Stimulated activated CD4-positive, alpha-beta T cell treated with anti-CD3 and anti-CD28 coated beads, Interleukin-15, amount 100 ng/mL, for 48 hours (primary cell): ENCODE measurements around the gene ARMC7.
"Not testable (repeated sequence)": the region's sequence is repeated elsewhere in the genome, so short reads cannot be mapped to it uniquely, and the experiment has no call there.

Experiments used
- DNase-seq, 2 donors: peaks; one replicate each; pipeline ENCODE4 v3.0.0-alpha.2; 2020; ENCODE audit warnings: low read depth in 2 of 2

The ARMC7 gene

DNA sequence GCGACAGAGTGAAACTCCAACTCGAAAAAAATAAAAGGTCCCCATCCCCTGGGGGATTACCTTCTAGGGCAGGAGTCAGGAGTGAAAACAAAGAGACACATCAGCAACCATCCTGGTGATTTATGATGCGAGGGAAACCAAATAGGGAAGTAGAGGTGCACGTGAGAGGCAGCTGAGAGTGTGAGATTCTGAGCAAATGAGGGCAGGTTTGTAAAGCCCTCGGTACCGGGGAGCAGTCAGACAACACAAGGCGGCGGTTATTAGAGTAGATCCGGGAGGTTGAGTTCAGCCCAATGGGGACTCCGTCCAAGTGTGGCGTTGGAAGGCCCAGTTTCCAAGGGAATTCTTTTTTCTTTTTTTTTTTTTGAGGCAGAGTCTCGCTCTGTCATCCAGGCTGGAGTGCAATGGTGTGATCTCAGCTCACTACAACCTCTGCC lies 7.4 kb upstream of the ARMC7 start:
- no peak for DNase-seq

DNA sequence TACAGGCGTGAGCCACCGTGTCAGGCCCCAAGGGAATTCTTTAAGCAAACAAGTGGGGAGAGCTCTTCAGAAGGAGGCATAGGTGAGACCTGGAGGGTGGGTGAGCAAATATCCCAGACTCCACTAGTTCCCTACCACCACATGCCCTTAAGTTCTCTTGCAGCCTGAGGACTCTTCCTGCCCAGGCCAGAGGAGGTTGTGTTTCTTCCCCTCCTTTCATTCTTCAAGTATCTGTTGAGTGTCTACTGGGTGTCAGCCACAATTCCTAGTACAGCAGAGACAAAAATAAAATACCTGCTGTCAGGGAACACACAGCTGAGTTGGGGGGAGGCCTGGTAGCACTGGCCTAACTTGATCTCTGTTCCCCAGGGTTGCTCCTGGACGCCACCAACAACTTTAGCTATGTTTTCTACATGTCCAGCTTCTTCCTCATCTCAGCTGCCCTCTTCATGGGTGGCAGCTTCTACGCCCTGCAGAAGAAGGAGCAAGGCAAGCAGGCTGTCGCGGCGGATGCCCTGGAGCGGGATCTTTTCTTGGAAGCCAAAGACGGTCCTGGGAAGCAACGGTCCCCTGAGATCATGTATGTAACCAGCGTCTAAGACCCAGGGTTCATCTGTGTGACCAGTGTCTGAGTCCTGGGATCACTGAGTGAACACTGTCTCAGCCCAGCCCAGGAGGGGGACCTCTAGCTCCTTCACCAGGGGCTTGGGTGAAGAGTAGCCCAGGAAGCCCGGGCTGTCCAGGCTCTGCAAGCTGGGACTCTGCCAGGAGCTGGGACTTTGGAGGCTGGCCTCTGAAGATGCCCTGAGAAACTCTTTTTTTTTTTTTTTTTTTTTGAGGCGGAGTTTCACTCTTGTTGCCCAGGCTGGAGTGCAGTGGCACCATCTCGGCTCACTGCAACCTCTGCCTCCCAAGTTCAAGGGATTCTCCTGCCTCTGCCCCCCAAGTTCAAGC lies 5.9 kb upstream of the ARMC7 start:
- DNase-seq: no peak

- DNase-seq: no peak
Measured at GRCh38 chr17:75105126-75106080, 4.4 kb upstream of the ARMC7 start.

DNA sequence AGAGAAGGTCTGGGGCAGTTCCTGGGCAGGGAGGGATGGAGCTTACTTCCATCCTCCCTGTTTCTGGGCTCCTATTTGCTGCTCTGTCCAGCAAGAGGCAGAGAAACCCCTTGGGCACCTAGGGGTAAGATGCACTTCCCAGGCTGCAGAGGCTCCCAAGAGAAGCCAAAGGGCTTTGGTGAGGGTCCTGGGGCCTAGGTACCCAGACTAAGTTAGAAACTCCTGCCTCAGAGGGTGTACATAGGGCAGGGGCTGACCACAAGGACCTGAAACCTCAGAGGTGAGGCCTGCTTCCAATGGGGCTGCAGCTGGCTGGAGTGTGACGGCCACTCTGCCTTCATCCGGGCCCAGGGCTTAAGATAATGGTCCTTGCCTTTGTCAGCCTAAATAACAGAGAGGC lies 1.6 kb upstream of the ARMC7 start:
- no peak for DNase-seq

DNA sequence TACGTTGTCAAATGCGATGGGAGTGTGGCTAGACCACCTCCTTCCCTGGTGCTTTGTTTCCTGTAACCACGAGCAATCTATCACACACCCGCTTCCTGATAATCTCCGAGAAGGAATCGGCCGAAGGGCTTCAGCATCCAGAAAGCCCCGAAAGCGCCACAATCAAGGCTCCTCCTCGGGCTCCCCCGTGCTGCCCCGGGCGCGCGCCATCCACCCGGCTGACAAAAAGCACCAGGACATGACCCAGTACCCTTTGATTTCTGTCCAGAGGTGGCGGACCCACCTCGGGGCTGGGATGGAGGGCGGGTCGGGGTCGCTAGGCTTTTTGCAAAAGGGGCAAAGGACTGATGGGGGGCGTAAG lies 743 bp upstream of the ARMC7 start:
- no peak for DNase-seq

GRCh38 chr17:75110234-75110937 lies 617 bp downstream of the ARMC7 start:
- DNase-seq: no peak

GRCh38 chr17:75111777-75112335 lies 2.1 kb downstream of the ARMC7 start:
- no peak for DNase-seq

GRCh38 chr17:75113798-75114551 lies 4.2 kb downstream of the ARMC7 start:
- peak; percentile 82 to 86 for DNase-seq

DNA sequence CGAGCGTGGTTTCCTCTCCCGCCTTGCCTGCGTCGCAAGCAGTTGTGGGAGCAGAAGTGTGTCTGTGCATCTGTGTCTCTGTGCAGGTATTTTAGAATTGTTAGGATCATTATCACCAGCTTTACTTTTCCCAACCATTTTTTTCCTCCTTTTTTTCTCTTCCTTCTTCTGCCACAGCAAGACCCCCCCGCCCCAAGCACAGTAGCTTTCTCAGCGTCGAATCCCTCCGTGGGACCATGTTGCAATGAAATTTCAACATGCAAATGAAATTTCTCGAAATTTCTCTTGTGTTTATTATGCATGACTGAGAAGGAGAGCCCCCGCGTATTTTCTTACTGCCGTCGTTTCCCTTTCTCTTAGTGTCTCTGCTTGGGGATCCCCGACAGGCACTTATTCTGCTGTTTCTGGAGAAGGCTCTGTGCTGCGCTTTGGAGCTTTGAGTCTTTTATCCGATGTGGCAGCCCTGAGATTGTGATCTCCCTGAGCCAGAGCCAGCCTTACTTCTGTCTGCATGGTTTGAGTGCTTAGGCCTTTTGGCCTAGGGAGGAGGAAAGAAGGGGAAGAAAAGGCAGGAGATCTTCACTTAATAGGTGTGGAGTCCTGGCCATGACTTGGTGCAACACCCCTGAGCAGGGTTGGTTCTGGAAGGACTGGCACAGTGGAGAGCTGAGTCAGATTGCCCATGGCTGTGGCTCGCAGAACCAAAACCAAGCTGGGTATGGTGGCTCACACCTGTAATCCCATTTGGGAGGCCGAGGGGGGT lies 5.0 kb downstream of the ARMC7 start:
- DNase-seq: no peak

- DNase-seq: no peak
Measured at GRCh38 chr17:75115555-75115954, 5.8 kb downstream of the ARMC7 start.

- DNase-seq: no peak
Measured at GRCh38 chr17:75116737-75117136, 7.0 kb downstream of the ARMC7 start.

GRCh38 chr17:75118307-75118706 lies 8.5 kb downstream of the ARMC7 start:
- DNase-seq: no peak

DNA sequence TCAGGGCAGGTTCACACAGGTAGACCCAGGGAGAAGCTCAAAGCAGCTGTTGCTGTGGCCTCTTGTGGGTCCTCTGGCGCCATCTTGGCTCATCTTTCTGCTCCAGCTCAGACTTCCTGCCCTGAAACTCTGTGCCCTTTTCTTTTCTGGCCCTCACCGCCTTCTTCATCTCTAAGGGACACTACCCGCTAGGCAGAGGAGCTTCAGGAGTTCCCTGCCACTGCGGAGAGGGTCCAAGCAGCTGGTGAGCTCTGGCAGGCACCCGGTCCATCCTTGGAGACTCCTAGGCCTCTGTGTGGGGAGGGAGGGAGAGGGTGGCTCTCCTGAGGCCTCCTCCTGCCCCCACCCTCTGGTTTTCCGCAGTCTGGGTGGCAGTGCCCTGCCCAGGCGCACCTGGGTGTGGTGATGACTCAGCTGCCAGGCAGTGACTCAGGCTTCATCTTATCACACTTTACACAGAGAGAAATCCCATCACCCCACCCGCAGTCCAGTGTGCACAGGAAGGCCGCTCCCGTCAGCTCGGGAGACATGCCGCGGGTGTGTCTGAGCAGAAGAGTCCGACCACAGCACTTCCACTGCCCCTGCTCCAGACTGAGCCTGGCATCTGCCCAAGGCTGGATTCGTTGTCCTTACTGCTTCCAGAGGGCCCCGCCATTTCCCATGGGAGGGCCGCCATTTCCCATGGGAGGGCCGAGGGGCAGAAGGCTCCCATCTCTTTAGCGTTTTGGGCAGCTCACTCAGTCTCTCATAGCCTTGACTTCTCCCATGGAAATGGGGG lies 14.5 kb downstream of the ARMC7 start:
- DNase-seq: peak; percentile 55 to 58

- no peak for DNase-seq
Measured at GRCh38 chr17:75124819-75125162, 15.0 kb downstream of the ARMC7 start.

GRCh38 chr17:75125984-75126383 lies 16.2 kb downstream of the ARMC7 start:
- no peak for DNase-seq

- no peak for DNase-seq
Measured at GRCh38 chr17:75126954-75127353, 17.2 kb downstream of the ARMC7 start.

DNA sequence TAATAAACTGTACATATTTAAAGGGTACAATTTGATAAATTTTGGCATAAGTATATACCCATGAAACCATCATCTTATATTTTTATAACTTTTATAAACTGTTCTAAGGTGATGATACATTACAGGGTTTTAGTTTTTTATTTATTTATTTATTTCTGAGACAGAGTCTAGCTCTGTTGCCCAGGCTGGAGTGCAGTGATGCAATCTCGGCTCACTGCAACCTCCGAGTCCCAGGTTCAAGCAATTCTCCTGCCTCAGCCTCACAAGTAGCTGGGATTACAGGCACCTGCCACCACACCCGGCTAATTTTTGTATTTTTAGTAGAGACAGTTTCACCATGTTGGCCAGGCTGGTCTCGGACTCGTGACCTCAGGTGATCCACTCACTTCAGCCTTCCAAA lies 18.2 kb downstream of the ARMC7 start:
- DNase-seq: not testable (repeated sequence)

DNA sequence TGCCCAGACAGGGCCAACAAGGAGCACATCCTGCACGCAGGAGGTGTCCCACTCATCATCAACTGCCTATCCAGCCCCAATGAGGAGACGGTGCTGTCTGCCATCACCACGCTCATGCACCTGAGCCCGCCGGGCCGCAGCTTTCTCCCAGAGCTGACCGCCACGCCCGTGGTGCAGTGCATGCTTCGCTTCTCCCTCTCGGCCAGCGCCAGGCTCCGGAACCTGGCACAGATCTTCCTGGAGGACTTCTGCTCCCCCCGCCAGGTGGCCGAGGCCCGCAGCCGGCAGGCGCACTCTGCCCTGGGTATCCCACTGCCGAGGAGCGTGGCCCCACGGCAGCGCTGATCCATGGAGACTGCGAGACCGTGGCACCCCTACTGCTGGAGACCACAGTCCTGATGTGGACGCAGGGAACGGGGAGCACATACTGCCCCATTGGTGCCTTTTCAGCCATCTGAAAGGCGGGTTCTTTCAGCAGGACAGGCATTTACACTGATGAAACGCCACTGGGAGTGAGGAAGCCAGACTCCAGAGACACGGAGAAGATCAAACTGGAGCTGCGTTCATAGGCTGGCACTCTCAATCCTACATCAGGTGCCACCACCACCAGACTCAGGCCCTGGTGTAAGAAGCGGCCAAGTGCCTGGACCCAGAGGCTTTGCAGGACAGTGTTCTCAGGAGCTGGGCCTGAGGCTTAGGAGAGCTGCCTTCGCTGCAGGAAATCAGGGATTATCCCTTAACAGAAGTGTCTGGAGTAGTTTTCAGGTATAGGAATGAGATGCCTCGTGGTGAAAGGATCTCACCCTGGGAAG lies 19.1 kb downstream of the ARMC7 start:
- DNase-seq: no peak

GRCh38 chr17:75129576-75129975 lies 19.8 kb downstream of the ARMC7 start:
- DNase-seq: no peak
